Vagina (tissue), 2 donors: ENCODE results near the gene PNKD.

Experiments
- POLR2A ChIP-seq, 2 donors: fragments of 450-650 bp; IDR thresholded peaks; one replicate each; pipeline ENCODE4 v1.6.1; 2017; ENCODE audit warnings: antibody characterized with exemption in 2 of 2, mild to moderate bottlenecking in 2 of 2, moderate library complexity in 2 of 2
- TF ChIP-seq, protein P1 (sequence below), 3 experiments: fragments of 450-650 bp in 2 of 3; fragments of 200-600 bp in 1 of 3; sonication (generic) in 1 of 3; IDR thresholded peaks; one replicate each; pipeline ENCODE4 v1.5.1; 2017 to 2019; ENCODE audit warnings: antibody characterized with exemption in 3 of 3, mild to moderate bottlenecking in 2 of 3, moderate library complexity in 2 of 3

- TF ChIP-seq, protein P1, sequence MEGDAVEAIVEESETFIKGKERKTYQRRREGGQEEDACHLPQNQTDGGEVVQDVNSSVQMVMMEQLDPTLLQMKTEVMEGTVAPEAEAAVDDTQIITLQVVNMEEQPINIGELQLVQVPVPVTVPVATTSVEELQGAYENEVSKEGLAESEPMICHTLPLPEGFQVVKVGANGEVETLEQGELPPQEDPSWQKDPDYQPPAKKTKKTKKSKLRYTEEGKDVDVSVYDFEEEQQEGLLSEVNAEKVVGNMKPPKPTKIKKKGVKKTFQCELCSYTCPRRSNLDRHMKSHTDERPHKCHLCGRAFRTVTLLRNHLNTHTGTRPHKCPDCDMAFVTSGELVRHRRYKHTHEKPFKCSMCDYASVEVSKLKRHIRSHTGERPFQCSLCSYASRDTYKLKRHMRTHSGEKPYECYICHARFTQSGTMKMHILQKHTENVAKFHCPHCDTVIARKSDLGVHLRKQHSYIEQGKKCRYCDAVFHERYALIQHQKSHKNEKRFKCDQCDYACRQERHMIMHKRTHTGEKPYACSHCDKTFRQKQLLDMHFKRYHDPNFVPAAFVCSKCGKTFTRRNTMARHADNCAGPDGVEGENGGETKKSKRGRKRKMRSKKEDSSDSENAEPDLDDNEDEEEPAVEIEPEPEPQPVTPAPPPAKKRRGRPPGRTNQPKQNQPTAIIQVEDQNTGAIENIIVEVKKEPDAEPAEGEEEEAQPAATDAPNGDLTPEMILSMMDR (IDR thresholded peaks at IDR 0.05) = no peak
- TF ChIP-seq POLR2A (IDR thresholded peaks at IDR 0.05) = no peak
These were observed 122.1 kb downstream of the PNKD start for GRCh38 chr2:218392459-218392858.
